ENCODE data around the gene DLG4. TPM values are rescaled to one million over a fixed set of nuclear protein-coding genes. Genes with fewer than 3 reads are reported as not detected.

Gene DLG4
- total RNA-seq, 1 experiment from 2014 or later: 38.3 TPM

- Mint-ChIP-seq H3K4me3 (peak overlapping the region; percentile 66 to 83), H3K27me3 (ENCODE audit: low read depth) (no peaks in the 10 kb centered on the region; the same call in none of the 2 replicates)
These were observed 14.7 kb downstream of the DLG4 start for GRCh38 chr17:7204828-7205461.

More at GRCh38 chr17:7204828-7205461, 14.7 kb downstream of the DLG4 start:
- H3K14ac ChIP-seq (ENCODE audit: insufficient read depth, low read length): peak overlapping the region; percentile 81; the same call in 1 of the 2 replicates
- peaks cover 20 to 37% (median 26%) of the 10 kb centered on the region in 3 experiments for H3K36me3 Mint-ChIP-seq (ENCODE audit: insufficient read depth in 1 of 3, low read depth in 3 of 3)
- H4K20me1 ChIP-seq (ENCODE audit: control insufficient read depth, insufficient read depth, insufficient read length): no peaks in the 10 kb centered on the region
- H3K18ac ChIP-seq (ENCODE audit: insufficient read length, low read depth, low read length): peak overlapping the region; percentile 41
- no peaks in the 10 kb centered on the region for H3K9me3 Mint-ChIP-seq
- H2BK5ac ChIP-seq (ENCODE audit: insufficient read length, low read length): no peak overlapping the region
- peak overlapping the region; percentile 70 to 97 (median 97); a peak in 6 of 7 replicates for H3K27ac Mint-ChIP-seq
- H3K23ac ChIP-seq (ENCODE audit: insufficient read length, low read depth, low read length): no peak overlapping the region
- WGBS (ENCODE audit: extremely low coverage, insufficient read length, low lambda C conversion rate): no CpG with 5 or more reads among the region's 34 CpGs
- H3T11ph ChIP-seq (ENCODE audit: low read length): no peak overlapping the region
- H3K27ac ChIP-seq (ENCODE audit: insufficient read length, low read depth, low read length): no peak overlapping the region
- no peak overlapping the region for H2BK120ac ChIP-seq (ENCODE audit: low read depth, low read length, poor library complexity, severe bottlenecking)
- H3K4me1 ChIP-seq (ENCODE audit: insufficient read depth, low read length): peaks cover 9% of the 10 kb centered on the region; the same call in 1 of the 2 replicates
- H3K4me1 Mint-ChIP-seq: peaks cover 28 to 50% of the 10 kb centered on the region in 2 experiments
- peak; percentile 99 for DNase-seq
- no peaks in the 10 kb centered on the region for H3K79me2 ChIP-seq (ENCODE audit: insufficient read depth, low read length)
- H3K9ac ChIP-seq (ENCODE audit: extremely low read depth, insufficient read length, low read length): no peak overlapping the region
- no peaks in the 10 kb centered on the region for H3K27me3 ChIP-seq (ENCODE audit: insufficient read depth, low read length)
- H3K9me3 ChIP-seq (ENCODE audit: control insufficient read depth, low read depth, low read length): no peaks in the 10 kb centered on the region
- no peak overlapping the region for H2BK12ac ChIP-seq (ENCODE audit: insufficient read length, low read depth, low read length)
- no peak overlapping the region for H2AFZ ChIP-seq (ENCODE audit: low read length)
- no peak overlapping the region for H3K56ac ChIP-seq (ENCODE audit: insufficient read length, low read depth, low read length)
- no peak for TF ChIP-seq CTCF (conservative IDR thresholded peaks at IDR 0.05)
- no peak overlapping the region for H3K4ac ChIP-seq (ENCODE audit: low read depth, low read length)
- H3K79me1 ChIP-seq (ENCODE audit: insufficient read depth, low read depth, low read length, poor library complexity, severe bottlenecking): no peaks in the 10 kb centered on the region
- H3K23me2 ChIP-seq (ENCODE audit: insufficient read length, low read depth, low read length, poor library complexity, severe bottlenecking): peaks cover 5% of the 10 kb centered on the region
- H2AK5ac ChIP-seq (ENCODE audit: insufficient read length, low read length): no peak overlapping the region
- no peak overlapping the region for H2BK20ac ChIP-seq (ENCODE audit: low read depth, low read length, poor library complexity, severe bottlenecking)
- H4K91ac ChIP-seq (ENCODE audit: insufficient read length, low read depth, low read length): no peak overlapping the region
- H2BK15ac ChIP-seq (ENCODE audit: low read depth, low read length): no peak overlapping the region
- H3K4me2 ChIP-seq (ENCODE audit: insufficient read depth, insufficient read length, low read length): peak overlapping the region; percentile 63
- no peak overlapping the region for H4K5ac ChIP-seq (ENCODE audit: insufficient read length, low read depth, low read length)
- no peak overlapping the region for H4K8ac ChIP-seq (replicated peaks; ENCODE audit: insufficient read length, low read depth, low read length)

All from H9 (cell line).